ENCODE measurements around the gene EN2. TPM values are rescaled to one million over a fixed set of nuclear protein-coding genes. Genes with fewer than 3 reads are reported as not detected.

Gene EN2
- total and polyA plus RNA-seq, 2 experiments from 2014 or later = 0.24 TPM; not detected in 1

DNA sequence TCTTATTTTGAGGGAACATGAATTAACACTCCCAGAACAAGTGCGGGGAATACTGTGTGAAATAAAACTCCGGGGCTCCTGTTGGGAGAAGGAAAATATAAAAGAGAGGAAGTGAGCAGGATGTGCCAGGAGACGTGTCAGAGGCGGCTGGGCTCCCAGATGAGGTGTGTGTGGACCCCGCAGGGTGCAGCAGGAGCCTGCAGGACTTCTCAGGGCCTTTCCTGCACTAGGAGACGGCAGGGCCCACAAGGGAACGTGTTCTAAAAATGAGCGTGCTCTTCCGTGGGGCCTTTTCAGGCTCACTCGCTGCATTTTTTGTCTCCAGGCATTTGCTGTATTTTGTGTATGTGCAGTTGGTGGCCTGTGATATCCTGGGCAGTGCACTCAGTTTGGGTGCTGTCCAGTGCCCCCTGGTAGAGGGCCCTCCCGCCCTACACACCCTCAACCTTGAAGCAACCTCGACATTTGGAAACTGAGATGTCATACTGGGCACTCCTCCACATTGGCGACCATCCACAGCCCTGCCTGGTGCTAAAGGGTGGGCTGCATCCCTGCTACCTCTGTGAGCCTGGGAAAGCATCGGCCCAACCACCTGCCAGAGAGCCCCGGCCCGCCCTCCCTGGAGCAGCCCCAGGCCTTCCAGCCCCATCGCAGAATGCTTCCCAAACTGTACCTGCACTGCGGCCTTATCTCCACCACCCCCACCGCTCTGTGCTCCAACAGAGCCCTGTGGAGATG is 35.2 kb upstream of the EN2 start:
- Histone ChIP-seq H3K4me1 (ENCODE audit: insufficient read depth) (no peaks in the 10 kb centered on the region), H3K27me3 (peaks cover 27% of the 10 kb centered on the region), H3K27ac (no peak overlapping the region), H3K9me2 (replicated peaks; ENCODE audit: insufficient read depth) (no peaks in the 10 kb centered on the region), H3K79me2 (no peaks in the 10 kb centered on the region), H3K9me3 (ENCODE audit: low read depth) (no peaks in the 10 kb centered on the region), H3K4me3 (no peak overlapping the region), H3K36me3 (replicated peaks; ENCODE audit: insufficient read depth, low read depth) (no peaks in the 10 kb centered on the region), H2AFZ (no peak overlapping the region), H4K20me1 (ENCODE audit: insufficient read depth, poor library complexity, severe bottlenecking) (no peaks in the 10 kb centered on the region), H3K4me2 (no peak overlapping the region)
- DNase-seq (ENCODE audit: low spot score) = no peak
- WGBS (ENCODE audit: low lambda C conversion rate, missing lambda C conversion rate) = 87% methylated on average over 19 of the region's 19 CpGs
- TF ChIP-seq EZH2 (IDR thresholded peaks at IDR 0.05; ENCODE audit: borderline replicate concordance) = no peak
- no peak for TF ChIP-seq CTCF (IDR thresholded peaks at IDR 0.05; ENCODE audit: poor library complexity)
- no peak for TF ChIP-seq EZH2phosphoT487 (IDR thresholded peaks at IDR 0.05; ENCODE audit: low read depth, severe bottlenecking, unreplicated experiment)

- no peaks in the 10 kb centered on the region for H3K79me2 ChIP-seq
- H3K4me1 ChIP-seq (ENCODE audit: insufficient read depth) = no peaks in the 10 kb centered on the region
- no peak overlapping the region for H3K4me3 ChIP-seq
- no peak overlapping the region for H3K4me2 ChIP-seq
- H3K36me3 ChIP-seq (replicated peaks; ENCODE audit: insufficient read depth, low read depth) = no peaks in the 10 kb centered on the region
- H3K27ac ChIP-seq = no peak overlapping the region
- H3K27me3 ChIP-seq = peaks cover 27% of the 10 kb centered on the region
- no peaks in the 10 kb centered on the region for H3K9me3 ChIP-seq (ENCODE audit: low read depth)
- no peaks in the 10 kb centered on the region for H4K20me1 ChIP-seq (ENCODE audit: insufficient read depth, poor library complexity, severe bottlenecking)
- H3K9me2 ChIP-seq (replicated peaks; ENCODE audit: insufficient read depth) = no peaks in the 10 kb centered on the region
- no peak overlapping the region for H2AFZ ChIP-seq
- no peak for DNase-seq (ENCODE audit: low spot score)
- TF ChIP-seq EZH2phosphoT487 (IDR thresholded peaks at IDR 0.05; ENCODE audit: low read depth, severe bottlenecking, unreplicated experiment) (no peak), CTCF (IDR thresholded peaks at IDR 0.05; ENCODE audit: poor library complexity) (no peak), EZH2 (IDR thresholded peaks at IDR 0.05; ENCODE audit: borderline replicate concordance) (no peak)
- 89% methylated on average over 24 of the region's 24 CpGs for WGBS (ENCODE audit: low lambda C conversion rate, missing lambda C conversion rate)
Measured at GRCh38 chr7:155423337-155424285, 34.3 kb upstream of the EN2 start.

DNA sequence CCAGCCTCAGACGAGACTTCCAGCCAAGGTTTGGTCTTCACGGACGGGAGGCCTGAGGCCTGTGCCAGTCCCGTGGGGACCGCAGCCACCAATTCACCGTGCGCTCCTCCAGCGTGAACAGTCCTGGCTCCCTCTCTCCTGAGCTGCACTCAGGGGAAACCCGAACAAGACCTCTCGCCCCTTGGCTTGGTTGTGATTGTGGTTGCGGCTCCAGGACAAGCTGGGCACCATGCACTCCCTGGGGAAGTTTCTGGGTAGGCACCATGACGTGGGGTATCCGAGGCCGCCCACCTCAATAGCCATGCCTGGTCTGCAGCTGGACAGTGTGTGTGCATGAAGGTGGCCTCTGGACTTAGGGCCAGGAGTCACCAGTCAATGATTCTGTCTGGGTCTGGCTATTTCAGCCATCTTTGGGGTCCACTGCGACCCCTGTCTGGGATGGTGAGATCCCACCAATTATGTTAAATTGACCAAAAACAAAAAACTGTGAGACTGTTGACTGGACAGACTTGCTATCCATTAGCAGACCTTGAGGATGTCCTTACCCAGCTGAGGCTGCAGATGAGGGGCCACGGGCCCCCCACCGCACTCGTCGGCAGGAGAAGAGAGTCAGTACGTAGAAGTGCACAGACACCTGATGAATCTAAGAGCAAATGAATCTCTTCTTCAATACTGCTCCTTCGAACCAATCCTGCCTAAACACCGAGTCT is 33.5 kb upstream of the EN2 start:
- TF ChIP-seq EZH2phosphoT487 (IDR thresholded peaks at IDR 0.05; ENCODE audit: low read depth, severe bottlenecking, unreplicated experiment) (no peak), CTCF (IDR thresholded peaks at IDR 0.05; ENCODE audit: poor library complexity) (no peak), EZH2 (IDR thresholded peaks at IDR 0.05; ENCODE audit: borderline replicate concordance) (no peak)
- Histone ChIP-seq H3K27ac (no peak overlapping the region), H3K79me2 (no peaks in the 10 kb centered on the region), H2AFZ (no peak overlapping the region), H3K9me3 (ENCODE audit: low read depth) (no peaks in the 10 kb centered on the region), H3K36me3 (replicated peaks; ENCODE audit: insufficient read depth, low read depth) (no peaks in the 10 kb centered on the region), H3K4me2 (no peak overlapping the region), H3K4me1 (ENCODE audit: insufficient read depth) (no peaks in the 10 kb centered on the region), H3K27me3 (peaks cover 30% of the 10 kb centered on the region), H4K20me1 (ENCODE audit: insufficient read depth, poor library complexity, severe bottlenecking) (no peaks in the 10 kb centered on the region), H3K4me3 (no peak overlapping the region), H3K9me2 (replicated peaks; ENCODE audit: insufficient read depth) (no peaks in the 10 kb centered on the region)
- DNase-seq (ENCODE audit: low spot score) = no peak
- 95% methylated on average over 22 of the region's 22 CpGs for WGBS (ENCODE audit: low lambda C conversion rate, missing lambda C conversion rate)

Data from hepatocyte (in vitro differentiated cells).